Small intestine (tissue), 7 donors: Measurements from ENCODE around the gene RAD51B. TPM values are rescaled to one million over a fixed set of nuclear protein-coding genes. Genes with fewer than 3 reads are reported as not detected.

Experiments used
- DNase-seq, 2 donors: peaks; one replicate each; pipeline versions ENCODE4 v3.0.0 to v3.0.0-alpha.2; 2013
- FAIRE-seq: peaks from 2 replicates; lab custom pipeline; 2012; peaks lifted over from hg19 to GRCh38; lab: Jason Lieb, UNC
- H3K27ac ChIP-seq, 3 donors: one replicate each; pipeline ENCODE4 v1.5.1; 2013; ENCODE audit warnings: low read length in 2 of 3, mild to moderate bottlenecking in 2 of 3, control low read depth in 1 of 3, inconsistent platforms in 1 of 3, low read depth in 1 of 3, moderate library complexity in 1 of 3
- H3K27me3 ChIP-seq, 3 donors: one replicate each; pipeline ENCODE4 v1.6.1; 2013; ENCODE audit warnings: low read length in 3 of 3, inconsistent platforms in 1 of 3; ENCODE audit not compliant: control insufficient read depth in 3 of 3, insufficient read depth in 3 of 3
- H3K36me3 ChIP-seq, 3 donors: one replicate each; pipeline ENCODE4 v1.6.1; 2013; ENCODE audit warnings: low read length in 3 of 3, inconsistent platforms in 1 of 3, low read depth in 1 of 3, mild to moderate bottlenecking in 1 of 3, moderate library complexity in 1 of 3; ENCODE audit not compliant: control insufficient read depth in 3 of 3, insufficient read depth in 2 of 3
- H3K4me1 ChIP-seq, 3 donors: one replicate each; pipeline ENCODE4 v1.6.1; 2013; ENCODE audit warnings: low read length in 2 of 3, inconsistent platforms in 1 of 3, low read depth in 1 of 3, mild to moderate bottlenecking in 1 of 3, moderate library complexity in 1 of 3; ENCODE audit not compliant: control insufficient read depth in 3 of 3, insufficient read depth in 2 of 3
- H3K4me3 ChIP-seq, 3 donors: one replicate each; pipeline ENCODE4 v1.5.1; 2013; ENCODE audit warnings: low read length in 3 of 3, control low read depth in 1 of 3, inconsistent platforms in 1 of 3, low read depth in 1 of 3, mild to moderate bottlenecking in 1 of 3, moderate library complexity in 1 of 3
- H3K9me3 ChIP-seq, 2 donors: one replicate each; pipeline ENCODE4 v1.6.1; 2013; ENCODE audit warnings: low read depth in 1 of 2, low read length in 1 of 2; ENCODE audit not compliant: control insufficient read depth in 2 of 2, insufficient read depth in 1 of 2
- WGBS, 3 donors: extraction: QIAGEN DNeasy Blood & Tissue Kit; methylation state at CpG; one replicate each; pipeline ENCODE4 v1.1.7; 2013; 5-methylcytosine and 5-hydroxymethylcytosine counted together
- polyA plus RNA-seq, 4 donors: library from polyadenylated mRNA; stranded (reverse) in 3 of 4; unstranded in 1 of 4; fragments of 200-250 nt in 3 of 4; fragments of 120-200 nt in 1 of 4; gene quantifications; one replicate each; pipeline versions ENCODE4 v1.2.1 to v1.2.3, GENCODE V29; 2013
- donor health status: healthy with polysubstance abuse.
- donor health status: control.
- donor health status: control.
- donor health status: Bipolar disorder and iron deficiency.
- donor health status: healthy.

The RAD51B gene
- polyA plus RNA-seq, 4 donors = 1.1 to 9.0 (median 4.1) TPM

GRCh38 chr14:67940486-67941455, 121.2 kb downstream of the RAD51B start:
- H3K36me3 ChIP-seq = no peaks in the 10 kb centered on the region
- no peak for DNase-seq
- H3K4me3 ChIP-seq = no peak overlapping the region
- no peaks in the 10 kb centered on the region for H3K27me3 ChIP-seq
- 39 to 46% (median 44%) methylated on average over 4 of the region's 4 CpGs for WGBS, 3 donors
- H3K27ac ChIP-seq = peak overlapping the region in 2 of 3 donors; percentile 3 to 78
- no peaks in the 10 kb centered on the region for H3K9me3 ChIP-seq
- FAIRE-seq = peak; percentile 23
- peaks cover 0 to 29% (median 6%) of the 10 kb centered on the region in 3 donors for H3K4me1 ChIP-seq

- no peak for DNase-seq
- Histone ChIP-seq H3K27me3 (no peaks in the 10 kb centered on the region), H3K4me3 (no peak overlapping the region), H3K4me1 (peaks cover 0 to 29% (median 6%) of the 10 kb centered on the region in 3 donors), H3K27ac (peak overlapping the region in 2 of 3 donors; percentile 3 to 78), H3K9me3 (no peaks in the 10 kb centered on the region), H3K36me3 (no peaks in the 10 kb centered on the region)
- WGBS, 3 donors = 33 to 52% (median 36%) methylated on average over 1 of the region's 1 CpG
- no peak for FAIRE-seq
Measured at GRCh38 chr14:67941456-67942018, 122.0 kb downstream of the RAD51B start.

GRCh38 chr14:67942080-67942710, 122.6 kb downstream of the RAD51B start:
- FAIRE-seq = no peak
- no peaks in the 10 kb centered on the region for H3K36me3 ChIP-seq

GRCh38 chr14:67943947-67944346, 124.4 kb downstream of the RAD51B start:
- no peak overlapping the region for H3K4me3 ChIP-seq
- DNase-seq (peak; percentile 75 to 88), FAIRE-seq (peak; percentile 84)
- H3K27ac ChIP-seq = peak overlapping the region in 2 of 3 donors; percentile 26 to 31
- H3K36me3 ChIP-seq = no peaks in the 10 kb centered on the region
- peaks cover 0 to 29% (median 6%) of the 10 kb centered on the region in 3 donors for H3K4me1 ChIP-seq
- H3K9me3 ChIP-seq = no peaks in the 10 kb centered on the region
- WGBS, 3 donors = 14 to 19% (median 17%) methylated on average over 3 of the region's 3 CpGs
- no peaks in the 10 kb centered on the region for H3K27me3 ChIP-seq

More at GRCh38 chr14:67942080-67942710, 122.6 kb downstream of the RAD51B start:
- DNase-seq = no peak
- Histone ChIP-seq H3K4me3 (no peak overlapping the region), H3K4me1 (peaks cover 0 to 29% (median 6%) of the 10 kb centered on the region in 3 donors), H3K9me3 (no peaks in the 10 kb centered on the region), H3K27me3 (no peaks in the 10 kb centered on the region), H3K27ac (peak overlapping the region in 1 of 3 donors; percentile 3)
- WGBS, 3 donors = 69 to 88% (median 86%) methylated on average over 4 of the region's 4 CpGs

GRCh38 chr14:67944605-67945004, 125.0 kb downstream of the RAD51B start:
- Histone ChIP-seq H3K36me3 (no peaks in the 10 kb centered on the region), H3K4me1 (peaks cover 0 to 29% (median 6%) of the 10 kb centered on the region in 3 donors), H3K27ac (peak overlapping the region; percentile 21 to 32 (median 26)), H3K4me3 (no peak overlapping the region), H3K27me3 (no peaks in the 10 kb centered on the region), H3K9me3 (peaks cover 0 to under 1% of the 10 kb centered on the region in 2 donors)
- FAIRE-seq (no peak), DNase-seq (no peak)
- WGBS, 3 donors = 74 to 88% (median 86%) methylated on average over 1 of the region's 1 CpG

GRCh38 chr14:67949771-67950170, 130.2 kb downstream of the RAD51B start:
- WGBS, 3 donors = 84 to 94% (median 90%) methylated on average over 4 of the region's 4 CpGs
- FAIRE-seq (no peak), DNase-seq (no peak)
- H3K27ac ChIP-seq = no peak overlapping the region
- no peaks in the 10 kb centered on the region for H3K36me3 ChIP-seq
- H3K9me3 ChIP-seq = peaks cover 0 to 8% of the 10 kb centered on the region in 2 donors
- H3K4me1 ChIP-seq = peaks cover 0 to 7% (median 0%) of the 10 kb centered on the region in 3 donors
- no peaks in the 10 kb centered on the region for H3K27me3 ChIP-seq
- no peak overlapping the region for H3K4me3 ChIP-seq

- Histone ChIP-seq H3K4me3 (no peak overlapping the region), H3K4me1 (peaks cover 0 to 3% (median 0%) of the 10 kb centered on the region in 3 donors), H3K36me3 (no peaks in the 10 kb centered on the region), H3K27me3 (no peaks in the 10 kb centered on the region), H3K9me3 (peaks cover 0 to 8% of the 10 kb centered on the region in 2 donors), H3K27ac (no peak overlapping the region)
- DNase-seq = no peak
- WGBS, 3 donors = 81 to 100% (median 91%) methylated on average over 1 of the region's 1 CpG
- FAIRE-seq = no peak
Measured at GRCh38 chr14:67950386-67950785, 130.8 kb downstream of the RAD51B start.
